MM.1S (cell line): ENCODE data around the gene DMGDH.

Source experiments
- DNase-seq: peaks from one replicate; pipeline ENCODE4 v3.0.0-alpha.2; 2015
- H2AFZ ChIP-seq: fragments of 300-600 bp; sonication (generic); 2 replicates; pipeline ENCODE4 v1.6.0; 2016; ENCODE audit warnings: antibody characterized with exemption, low read length
- H3F3A ChIP-seq: fragments of 300-600 bp; sonication (generic); 2 replicates; pipeline ENCODE4 v1.6.1; 2016; ENCODE audit warnings: mild to moderate bottlenecking, antibody characterized with exemption, low read length, moderate library complexity, mixed read lengths; ENCODE audit not compliant: insufficient read depth
- H3K27ac ChIP-seq: fragments of 300-600 bp; sonication (generic); 2 replicates; pipeline ENCODE4 v1.5.1; 2016; ENCODE audit warnings: mild to moderate bottlenecking, low read length
- H3K27me3 ChIP-seq: fragments of 300-600 bp; sonication (generic); replicated peaks from 2 replicates; pipeline ENCODE4 v1.6.0; 2016; ENCODE audit warnings: low read length; ENCODE audit not compliant: insufficient read depth
- H3K36me3 ChIP-seq: fragments of 300-600 bp; sonication (generic); replicated peaks from 2 replicates; pipeline ENCODE4 v1.6.1; 2016; ENCODE audit warnings: mild to moderate bottlenecking, low read length, mixed read lengths; ENCODE audit not compliant: insufficient read depth
- H3K4me1 ChIP-seq: fragments of 300-600 bp; sonication (generic); 2 replicates; pipeline ENCODE4 v1.6.1; 2016; ENCODE audit warnings: low read length, mixed read lengths
- H3K4me2 ChIP-seq: fragments of 300-600 bp; sonication (generic); 2 replicates; pipeline ENCODE4 v1.6.0; 2016; ENCODE audit warnings: low read depth, low read length
- H3K4me3 ChIP-seq: fragments of 300-600 bp; sonication (generic); 2 replicates; pipeline ENCODE4 v1.5.1; 2016; ENCODE audit warnings: low read length, mixed read lengths
- H3K79me2 ChIP-seq: fragments of 300-600 bp; sonication (generic); 2 replicates; pipeline ENCODE4 v1.6.1; 2016; ENCODE audit warnings: mixed run types, low read length, mixed read lengths
- H3K9ac ChIP-seq: fragments of 300-600 bp; sonication (generic); 2 replicates; pipeline ENCODE4 v1.6.1; 2016; ENCODE audit warnings: low read length, mixed read lengths
- H3K9me2 ChIP-seq: fragments of 300-600 bp; sonication (generic); replicated peaks from 2 replicates; pipeline ENCODE4 v1.6.1; 2016; ENCODE audit warnings: mild to moderate bottlenecking, low read length, mixed read lengths; ENCODE audit not compliant: insufficient read depth
- H3K9me3 ChIP-seq: fragments of 300-600 bp; sonication (generic); replicated peaks from 2 replicates; pipeline ENCODE4 v1.6.1; 2016; ENCODE audit warnings: mild to moderate bottlenecking, low read length, mixed read lengths; ENCODE audit not compliant: insufficient read depth
- H4K20me1 ChIP-seq: fragments of 300-600 bp; sonication (generic); 2 replicates; pipeline ENCODE4 v1.6.1; 2016; ENCODE audit warnings: mild to moderate bottlenecking, low read length, moderate library complexity, mixed read lengths; ENCODE audit not compliant: insufficient read depth
- CTCF ChIP-seq: fragments of 300-600 bp; sonication (generic); IDR thresholded peaks from 2 replicates; pipeline ENCODE4 v1.5.1; 2016; ENCODE audit warnings: antibody characterized with exemption, low read length, mixed read lengths
- EZH2 ChIP-seq: fragments of 300-600 bp; sonication (generic); optimal IDR thresholded peaks from 2 replicates; pipeline ENCODE3; 2017; ENCODE audit warnings: low read depth, mild to moderate bottlenecking, antibody characterized with exemption, low read length, mixed read lengths
- EZH2phosphoT487 ChIP-seq: fragments of 300-600 bp; sonication (generic); IDR thresholded peaks from 2 replicates; pipeline ENCODE4 v1.6.1; 2018; ENCODE audit warnings: antibody characterized with exemption, low read length

DMGDH gene

GRCh38 chr5:78961743-78962142 is 107.7 kb downstream of the DMGDH start:
- Histone ChIP-seq H3K9ac (no peak overlapping the region), H3K27ac (no peak overlapping the region), H3K4me1 (no peaks in the 10 kb centered on the region), H3K36me3 (no peaks in the 10 kb centered on the region), H2AFZ (no peak overlapping the region), H3K4me2 (no peak overlapping the region), H3K9me2 (no peaks in the 10 kb centered on the region), H3K27me3 (no peaks in the 10 kb centered on the region), H4K20me1 (no peaks in the 10 kb centered on the region), H3K9me3 (no peaks in the 10 kb centered on the region), H3K4me3 (no peak overlapping the region), H3K79me2 (no peaks in the 10 kb centered on the region), H3F3A (no peaks in the 10 kb centered on the region)
- no peak for TF ChIP-seq EZH2
- TF ChIP-seq CTCF = no peak
- no peak for TF ChIP-seq EZH2phosphoT487
- no peak for DNase-seq

- H3F3A ChIP-seq = no peaks in the 10 kb centered on the region
- no peaks in the 10 kb centered on the region for H3K9me3 ChIP-seq
- no peaks in the 10 kb centered on the region for H3K4me1 ChIP-seq
- H3K4me3 ChIP-seq = no peak overlapping the region
- no peaks in the 10 kb centered on the region for H4K20me1 ChIP-seq
- no peak for DNase-seq
- no peak for TF ChIP-seq CTCF
- TF ChIP-seq EZH2phosphoT487 = no peak
- no peak for TF ChIP-seq EZH2
- H3K36me3 ChIP-seq = no peaks in the 10 kb centered on the region
- H3K9ac ChIP-seq = no peak overlapping the region
- no peaks in the 10 kb centered on the region for H3K79me2 ChIP-seq
- H2AFZ ChIP-seq = no peak overlapping the region
- H3K4me2 ChIP-seq = no peak overlapping the region
- no peak overlapping the region for H3K27ac ChIP-seq
- no peaks in the 10 kb centered on the region for H3K27me3 ChIP-seq
- no peaks in the 10 kb centered on the region for H3K9me2 ChIP-seq
These were observed 109.7 kb downstream of the DMGDH start for GRCh38 chr5:78959767-78960166.

- DNase-seq = no peak
- Histone ChIP-seq H3K4me3 (no peak overlapping the region), H3K79me2 (no peaks in the 10 kb centered on the region), H3K9ac (no peak overlapping the region), H2AFZ (no peak overlapping the region), H3K27ac (no peak overlapping the region), H3K27me3 (no peaks in the 10 kb centered on the region), H3F3A (no peaks in the 10 kb centered on the region), H3K9me2 (no peaks in the 10 kb centered on the region), H3K9me3 (no peaks in the 10 kb centered on the region), H3K36me3 (no peaks in the 10 kb centered on the region), H3K4me2 (no peak overlapping the region), H3K4me1 (no peaks in the 10 kb centered on the region), H4K20me1 (no peaks in the 10 kb centered on the region)
- TF ChIP-seq CTCF (no peak), EZH2 (no peak), EZH2phosphoT487 (no peak)
These were observed 110.6 kb downstream of the DMGDH start for GRCh38 chr5:78958672-78959445.
